HG03175 (cell line): ENCODE measurements around the gene MRPL54.
"Not testable (repeated sequence)": the region's sequence is repeated elsewhere in the genome, so short reads cannot be mapped to it uniquely, and the experiment has no call there.

Experiments used
- ATAC-seq: cut with Tn5 transposase; IDR thresholded peaks from one replicate; pipeline ENCODE4 v1.9.1; 2021; ENCODE audit warnings: mild to moderate bottlenecking, moderate library complexity; ENCODE audit not compliant: unreplicated experiment

MRPL54 gene

DNA sequence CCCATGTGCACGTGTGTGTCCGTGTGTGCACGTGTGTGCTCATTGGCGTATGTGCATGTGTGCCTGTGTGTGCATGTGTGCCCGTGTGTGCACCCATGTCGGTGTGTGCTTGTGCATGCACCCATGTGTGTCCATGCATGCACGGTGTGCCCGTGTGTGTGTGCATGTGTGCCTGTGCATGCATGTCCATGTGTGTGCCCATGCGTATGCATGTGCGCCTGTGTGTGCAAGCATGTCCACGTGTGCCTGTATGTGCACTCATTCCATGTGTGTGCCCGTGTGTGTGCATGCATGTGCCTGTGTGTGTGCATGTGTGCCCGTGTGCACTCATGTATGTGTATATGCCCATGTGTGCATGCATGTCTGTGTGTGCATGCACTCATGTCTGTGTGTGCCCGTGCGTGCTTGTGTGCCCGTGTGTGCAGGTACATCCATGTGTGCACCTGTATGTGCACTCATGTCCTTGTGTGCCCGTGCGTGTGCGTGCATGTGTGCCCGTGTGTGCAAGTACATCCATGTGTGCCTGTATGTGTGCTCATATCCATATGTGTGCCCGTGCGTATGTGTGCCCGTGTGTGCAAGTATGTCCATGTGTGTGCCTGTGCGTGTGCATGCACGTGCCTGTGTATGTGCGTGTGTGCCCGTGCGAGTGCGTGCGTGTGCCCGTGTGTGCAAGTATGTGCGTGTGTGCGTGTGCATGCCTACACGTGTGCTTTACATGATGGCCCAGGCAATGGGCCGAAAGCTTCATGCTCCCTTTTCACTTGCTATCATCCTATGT lies 45.3 kb downstream of the MRPL54 start:
- ATAC-seq: no peak

DNA sequence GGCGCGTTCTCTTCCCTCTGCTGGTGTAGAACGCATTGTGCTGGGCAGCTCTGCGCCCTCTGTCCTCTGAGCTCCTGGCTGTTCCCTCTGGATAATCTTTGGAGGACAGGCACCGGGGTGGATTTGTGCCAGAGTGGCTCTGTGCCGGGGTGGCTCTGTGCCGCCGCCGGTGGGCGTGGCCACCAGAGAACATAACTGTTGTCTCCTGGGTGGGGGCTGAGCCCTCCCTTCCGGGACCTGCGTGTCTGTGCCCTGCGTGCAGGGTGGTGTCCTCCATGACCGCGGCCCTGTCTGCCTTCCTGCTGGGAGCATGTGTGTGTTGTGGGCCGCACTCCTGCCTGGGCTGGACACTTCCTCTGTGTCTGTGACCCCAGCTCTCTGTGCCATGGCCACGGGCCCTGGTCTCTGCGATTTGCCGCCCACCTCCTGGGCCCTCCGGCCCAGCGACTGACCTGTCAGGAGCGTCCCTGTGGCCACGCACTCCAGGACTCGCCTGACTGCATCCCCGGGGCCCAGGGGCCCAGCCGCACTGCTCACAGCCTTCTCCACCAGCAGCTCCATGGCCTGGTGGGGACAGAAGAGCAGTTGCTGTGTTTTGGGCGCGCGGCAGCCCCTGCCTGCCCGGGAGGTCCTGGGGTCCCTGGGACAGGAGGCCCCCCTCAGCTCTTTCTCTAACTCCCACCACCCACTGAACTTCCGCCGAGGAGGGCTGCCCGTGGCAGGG lies 46.1 kb downstream of the MRPL54 start:
- no peak for ATAC-seq

DNA sequence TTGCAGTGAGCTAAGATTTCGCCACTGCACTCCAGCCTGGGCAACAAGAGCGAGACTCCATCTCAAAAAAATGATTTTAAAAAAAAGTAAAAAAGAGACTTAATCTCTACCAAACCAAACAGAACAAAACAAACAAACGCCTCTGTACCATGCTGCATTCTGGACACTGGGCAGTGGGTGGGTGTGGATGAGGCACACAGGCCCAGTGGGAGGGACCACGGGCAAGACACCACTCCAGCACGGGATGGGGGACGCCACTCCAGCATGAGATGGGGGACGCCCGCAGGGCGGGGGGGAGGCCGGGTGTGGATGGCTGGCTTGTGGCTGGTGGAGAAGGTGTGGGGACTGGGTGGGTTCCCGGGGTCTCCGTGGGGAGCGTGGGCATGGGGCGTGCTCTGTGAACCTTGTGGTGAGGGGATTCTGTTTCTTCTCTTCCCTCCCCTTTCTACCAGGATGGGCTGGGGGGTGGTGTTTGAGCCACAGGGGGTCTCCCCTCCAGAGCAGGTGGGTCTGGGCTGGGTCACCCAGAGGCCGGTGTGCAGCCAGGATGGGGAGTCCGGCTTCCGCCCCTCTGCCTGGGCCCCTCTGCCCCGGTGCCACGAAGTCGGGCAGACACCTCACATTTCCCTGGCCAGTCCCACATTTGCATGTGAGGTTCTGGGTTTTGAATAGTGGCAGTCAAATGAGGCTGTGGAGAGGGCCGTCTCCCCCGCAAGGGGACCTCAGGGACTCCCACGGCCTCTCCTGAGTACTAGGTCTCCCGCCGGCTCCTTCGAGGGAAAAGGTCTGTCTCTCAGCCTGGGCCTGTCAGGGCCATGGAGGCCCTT lies 47.6 kb downstream of the MRPL54 start:
- ATAC-seq: no peak

DNA sequence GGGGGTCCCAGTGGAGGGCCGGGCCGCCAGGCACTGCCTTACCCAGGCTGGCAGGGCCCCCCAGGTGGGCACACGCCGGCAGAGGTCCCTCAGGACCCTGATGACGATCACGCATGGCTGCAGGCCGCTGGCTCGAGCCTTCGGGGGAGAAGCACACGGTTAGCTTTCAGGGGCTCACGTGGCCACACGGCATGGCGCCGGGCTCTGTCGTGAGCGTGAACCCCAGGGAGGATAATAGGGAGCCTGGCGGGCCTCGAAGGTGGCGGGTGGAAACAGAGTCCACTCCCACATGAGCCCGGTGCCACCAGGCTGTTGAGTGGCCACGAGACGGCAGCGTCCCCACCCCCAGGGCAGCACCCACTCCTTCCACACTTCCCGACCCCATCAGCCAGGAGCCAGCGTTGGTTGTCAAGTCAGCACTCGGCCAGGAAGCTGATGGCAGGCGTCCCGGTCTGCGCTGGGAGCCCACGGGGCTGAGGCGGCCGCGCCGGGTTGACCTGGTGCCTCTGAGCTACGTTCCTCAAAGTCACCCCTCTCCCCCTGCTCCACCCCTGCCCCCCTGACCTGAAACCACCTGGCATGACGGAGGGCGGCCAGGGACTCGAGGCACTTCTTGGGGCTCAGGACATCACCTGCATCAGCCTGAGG lies 48.4 kb downstream of the MRPL54 start:
- ATAC-seq: no peak

DNA sequence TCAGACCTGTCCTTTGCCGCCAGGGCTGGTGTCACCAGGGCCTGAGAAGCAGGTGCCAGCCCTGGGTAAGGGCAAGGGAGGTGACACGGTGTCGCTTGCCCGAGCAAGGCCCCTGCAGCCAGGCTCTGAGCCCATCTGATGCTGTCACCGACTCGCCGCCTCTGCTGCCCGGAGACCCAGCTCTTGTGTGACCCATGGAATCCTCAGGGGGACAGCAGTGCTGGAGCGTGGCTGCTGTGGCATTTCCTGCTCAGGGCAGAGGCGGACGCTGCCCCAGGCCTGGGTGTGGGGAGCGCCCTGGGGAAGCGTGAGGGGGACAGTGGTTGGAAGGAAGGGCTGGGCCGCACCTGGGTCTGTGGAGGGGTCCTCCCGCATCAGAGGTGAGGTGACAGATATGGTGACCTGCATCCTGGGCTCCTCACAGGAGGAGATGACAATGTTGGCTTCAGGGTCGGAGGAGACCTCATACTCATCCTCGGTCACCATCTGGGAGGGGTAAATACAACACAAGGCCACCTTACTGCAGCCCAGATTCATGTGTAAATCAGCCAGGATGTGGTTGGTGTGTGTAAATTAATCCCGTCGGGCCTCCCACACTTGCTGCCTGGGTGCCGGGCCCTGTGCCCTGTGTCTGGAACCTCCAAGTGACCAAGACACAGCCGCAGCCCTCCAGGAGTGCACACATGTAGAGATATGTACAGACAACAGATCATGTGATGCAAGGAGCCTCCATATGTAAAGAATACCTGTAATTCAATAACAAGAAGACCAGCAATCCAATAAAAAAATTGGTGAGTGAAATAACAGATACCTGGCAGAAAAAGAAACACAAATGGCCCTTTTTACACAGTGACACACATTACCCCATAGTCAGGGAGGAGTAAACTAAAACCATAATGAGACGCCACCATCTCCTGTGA lies 51.3 kb downstream of the MRPL54 start:
- no peak for ATAC-seq

DNA sequence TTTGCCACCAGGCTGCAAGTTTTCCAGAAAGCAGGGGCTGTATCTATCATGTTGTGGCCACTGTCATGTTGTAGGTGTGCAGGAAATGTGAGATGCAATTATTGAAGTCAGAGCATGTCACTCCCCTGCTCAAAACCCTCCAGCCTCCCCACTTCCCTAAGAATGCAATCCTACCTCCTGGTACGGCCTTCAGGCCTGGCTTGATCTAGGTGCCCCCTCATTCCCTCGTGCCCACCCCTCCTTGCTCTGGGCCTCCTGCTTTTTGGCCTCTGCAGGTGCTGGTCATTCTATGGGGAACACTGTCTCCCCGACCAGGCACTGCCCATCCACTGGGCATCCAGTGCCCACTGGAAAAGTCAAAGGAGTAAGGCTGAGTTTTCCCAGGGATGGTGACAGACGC lies 52.2 kb downstream of the MRPL54 start:
- no peak for ATAC-seq

DNA sequence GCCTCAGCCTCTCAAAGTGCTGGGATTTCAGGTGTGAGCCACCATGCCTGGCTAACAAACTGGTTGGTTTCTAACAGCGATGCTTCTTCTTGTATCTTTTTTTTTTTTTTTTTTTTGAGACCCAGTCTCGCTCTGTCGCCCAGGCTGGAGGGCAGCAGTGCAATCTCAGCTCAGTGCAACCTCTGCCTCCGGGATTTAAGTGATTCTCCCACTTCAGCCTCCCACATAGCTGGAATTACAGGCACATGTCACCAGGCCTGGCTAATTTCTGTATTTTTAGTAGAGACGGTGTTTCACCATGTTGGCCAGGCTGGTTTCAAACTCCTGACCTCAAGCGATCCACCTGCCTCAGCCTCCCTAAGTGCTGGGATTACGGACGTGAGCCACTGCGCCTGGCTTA lies 53.7 kb downstream of the MRPL54 start:
- ATAC-seq: not testable (repeated sequence)

DNA sequence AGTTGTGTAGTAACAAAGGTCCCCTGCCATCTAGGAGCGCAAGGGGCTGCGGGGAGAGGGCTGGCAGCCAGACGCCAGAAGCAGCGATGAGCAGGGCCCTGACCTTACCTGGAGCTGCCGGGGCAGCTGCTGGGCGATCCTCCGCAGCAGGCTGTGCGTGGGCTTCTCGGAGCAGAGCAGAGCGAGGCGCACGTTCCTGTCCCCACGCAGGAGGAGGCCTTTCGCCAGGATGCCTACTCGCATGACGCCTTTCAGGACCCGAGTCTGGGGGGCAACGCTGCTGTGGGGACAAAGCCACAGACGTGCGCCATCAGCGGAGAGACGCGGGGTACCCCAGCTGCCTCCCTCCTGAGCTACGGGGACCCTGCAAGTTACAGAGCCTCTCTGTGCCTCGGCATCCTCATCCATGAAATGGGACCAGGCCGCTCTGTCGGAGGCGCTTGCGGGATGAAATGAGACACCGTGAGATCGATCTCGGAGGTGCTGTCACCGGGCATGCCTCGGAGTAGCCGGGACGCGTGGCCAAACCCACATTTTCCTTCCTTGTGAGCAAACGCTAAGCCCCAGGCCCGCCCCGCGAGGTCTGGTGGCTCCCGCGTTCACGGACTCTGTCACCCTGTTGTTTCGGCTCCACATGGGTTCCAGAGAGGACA lies 54.2 kb downstream of the MRPL54 start:
- no peak for ATAC-seq
